ENCODE data around the gene COLEC11.
"Not testable (repeated sequence)": the region's sequence is repeated elsewhere in the genome, so short reads cannot be mapped to it uniquely, and the experiment has no call there.

GRCh38 chr2:3619661-3620060, 24.7 kb downstream of the COLEC11 start:
- not testable (repeated sequence) for TF ChIP-seq NANOG (IDR thresholded peaks at IDR 0.05; ENCODE audit: borderline replicate concordance); CTCF (conservative IDR thresholded peaks at IDR 0.05; ENCODE audit: low read depth in 2 of 2); EZH2phosphoT487 (IDR thresholded peaks at IDR 0.05; ENCODE audit: unreplicated experiment); POLR2AphosphoS5 (IDR thresholded peaks at IDR 0.05; ENCODE audit: low read depth); EZH2 (IDR thresholded peaks at IDR 0.05; ENCODE audit: low read depth, unreplicated experiment); JUNB (IDR thresholded peaks at IDR 0.05; ENCODE audit: unreplicated experiment); REST (IDR thresholded peaks at IDR 0.05; ENCODE audit: unreplicated experiment); ZNF114 (CRISPR knock-in tag; IDR thresholded peaks at IDR 0.05); CREB1 (CRISPR knock-in tag; IDR thresholded peaks at IDR 0.05; ENCODE audit: low read depth); ZNF462 (CRISPR knock-in tag; IDR thresholded peaks at IDR 0.05); STAT1 (IDR thresholded peaks at IDR 0.05; ENCODE audit: unreplicated experiment); ETS1 (IDR thresholded peaks at IDR 0.05); ZNF331 (CRISPR knock-in tag; IDR thresholded peaks at IDR 0.05; ENCODE audit: low read depth)

All from GM23338 (cell line).